Activated gamma-delta T cell (primary cell): ENCODE results near the gene TSC1.

Experiments
- DNase-seq: peaks from one replicate; lab custom pipeline; 2025; lab: John Stamatoyannopoulos, UW

The TSC1 gene

DNA sequence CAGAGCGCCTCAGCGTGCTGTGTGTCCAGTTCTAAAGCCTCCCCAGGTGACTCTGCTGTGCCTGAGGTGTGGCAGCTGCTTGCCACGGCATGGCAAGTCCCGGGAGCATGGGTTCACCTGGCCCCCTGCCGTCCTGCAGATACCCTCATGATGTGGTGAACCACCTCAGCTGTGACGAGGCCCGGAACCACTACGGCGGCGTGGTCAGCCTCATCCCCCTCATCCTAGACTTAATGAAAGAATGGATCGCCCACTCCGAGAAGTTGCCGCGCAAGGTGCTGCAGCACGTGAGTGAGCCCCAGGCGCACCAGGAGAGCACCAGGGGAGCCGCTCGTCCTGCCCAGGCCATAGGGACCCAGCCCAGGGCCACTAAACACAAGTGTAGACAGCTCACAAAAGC lies 56.3 kb downstream of the TSC1 start:
- DNase-seq = no peak

DNA sequence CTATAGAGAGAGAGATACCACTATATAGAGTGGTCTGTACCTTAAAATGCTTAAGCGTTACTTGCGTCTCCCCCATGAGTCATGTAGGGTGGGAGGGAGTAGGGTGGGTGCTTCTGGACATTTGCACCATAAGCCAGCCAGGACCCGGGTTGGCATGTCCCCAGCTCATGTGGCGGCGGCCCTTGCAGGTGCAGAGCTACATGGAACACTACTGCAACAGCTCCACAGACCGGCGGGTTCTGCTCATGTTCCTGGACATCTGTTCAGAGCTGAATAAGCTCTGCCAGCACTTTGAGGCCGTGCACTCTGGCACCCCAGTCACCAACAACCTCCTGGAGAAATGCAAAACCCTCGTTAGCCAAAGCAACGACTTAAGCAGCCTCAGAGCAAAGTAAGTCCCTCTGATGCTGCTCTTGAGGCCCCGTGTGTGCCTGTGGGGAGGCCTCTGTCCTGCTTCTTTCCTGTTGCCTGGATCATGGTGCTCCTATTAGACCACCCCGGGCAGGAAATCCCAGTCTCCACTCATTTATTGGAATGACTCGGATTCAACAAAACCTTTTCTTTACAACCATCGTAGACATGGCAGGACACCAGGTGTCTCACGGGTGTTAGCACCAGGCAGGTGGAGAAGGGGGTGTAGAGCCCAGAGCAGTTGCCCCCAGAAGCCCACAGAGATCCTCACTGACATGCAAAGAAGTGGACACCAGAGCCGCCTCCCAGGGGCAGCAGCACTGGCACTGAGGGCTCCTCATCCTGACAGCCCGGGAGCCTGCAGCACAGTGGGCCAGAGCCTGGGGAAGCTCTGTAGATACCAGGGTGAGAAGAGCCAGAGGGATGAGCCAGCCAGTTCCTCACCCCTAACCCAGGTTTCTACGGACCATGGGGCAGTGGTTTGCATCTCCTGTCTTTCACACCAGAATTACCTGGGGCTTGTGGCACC lies 57.0 kb downstream of the TSC1 start:
- no peak for DNase-seq

DNA sequence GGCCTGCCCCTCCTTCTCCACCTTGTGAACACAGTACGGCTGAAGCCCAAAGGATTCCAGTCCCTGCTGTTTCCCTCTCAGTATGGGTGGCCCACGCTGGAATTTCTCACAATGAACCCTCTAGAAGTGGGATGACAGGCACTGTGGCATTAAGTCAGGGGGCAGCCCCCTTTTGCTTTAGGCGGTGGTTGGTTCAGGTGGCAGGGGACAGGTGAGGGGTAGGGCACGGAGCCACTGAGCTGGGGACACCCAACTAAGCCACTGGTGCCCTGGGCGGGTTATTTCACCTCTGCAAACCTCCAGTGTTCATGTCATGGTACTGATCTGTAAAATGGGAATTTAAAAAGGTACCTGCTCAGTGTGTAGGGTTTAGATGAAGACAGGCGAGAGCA lies 58.1 kb downstream of the TSC1 start:
- no peak for DNase-seq

DNA sequence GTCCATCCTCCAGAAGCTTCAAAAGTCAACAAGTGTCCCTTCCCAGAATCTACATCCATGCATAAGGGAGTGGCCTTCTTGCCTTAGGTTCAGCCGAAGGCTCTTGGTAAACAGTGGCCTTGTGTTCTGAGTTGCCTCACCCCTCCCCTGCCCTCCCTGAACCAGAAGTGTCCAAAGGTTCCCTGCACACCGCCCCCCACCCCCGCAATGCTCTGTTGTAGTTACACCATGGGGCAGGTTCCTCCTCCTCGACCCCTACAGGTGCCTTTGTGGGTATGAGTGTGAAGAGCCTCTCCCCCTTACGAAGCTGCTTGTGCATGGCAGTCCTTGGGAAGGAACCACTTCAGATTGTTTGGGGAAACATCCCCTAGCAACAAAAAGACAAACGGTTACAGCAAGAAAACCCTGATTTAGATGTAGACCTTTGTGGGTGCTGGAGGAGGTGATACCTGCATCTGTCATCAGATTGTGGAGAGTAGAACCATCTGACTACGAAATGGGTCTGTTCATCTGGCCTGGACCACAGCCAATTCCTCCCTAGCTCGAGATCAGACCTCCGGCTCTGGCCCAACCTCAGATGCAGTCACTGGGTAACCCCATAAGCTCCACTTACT lies 58.6 kb downstream of the TSC1 start:
- DNase-seq = no peak

DNA sequence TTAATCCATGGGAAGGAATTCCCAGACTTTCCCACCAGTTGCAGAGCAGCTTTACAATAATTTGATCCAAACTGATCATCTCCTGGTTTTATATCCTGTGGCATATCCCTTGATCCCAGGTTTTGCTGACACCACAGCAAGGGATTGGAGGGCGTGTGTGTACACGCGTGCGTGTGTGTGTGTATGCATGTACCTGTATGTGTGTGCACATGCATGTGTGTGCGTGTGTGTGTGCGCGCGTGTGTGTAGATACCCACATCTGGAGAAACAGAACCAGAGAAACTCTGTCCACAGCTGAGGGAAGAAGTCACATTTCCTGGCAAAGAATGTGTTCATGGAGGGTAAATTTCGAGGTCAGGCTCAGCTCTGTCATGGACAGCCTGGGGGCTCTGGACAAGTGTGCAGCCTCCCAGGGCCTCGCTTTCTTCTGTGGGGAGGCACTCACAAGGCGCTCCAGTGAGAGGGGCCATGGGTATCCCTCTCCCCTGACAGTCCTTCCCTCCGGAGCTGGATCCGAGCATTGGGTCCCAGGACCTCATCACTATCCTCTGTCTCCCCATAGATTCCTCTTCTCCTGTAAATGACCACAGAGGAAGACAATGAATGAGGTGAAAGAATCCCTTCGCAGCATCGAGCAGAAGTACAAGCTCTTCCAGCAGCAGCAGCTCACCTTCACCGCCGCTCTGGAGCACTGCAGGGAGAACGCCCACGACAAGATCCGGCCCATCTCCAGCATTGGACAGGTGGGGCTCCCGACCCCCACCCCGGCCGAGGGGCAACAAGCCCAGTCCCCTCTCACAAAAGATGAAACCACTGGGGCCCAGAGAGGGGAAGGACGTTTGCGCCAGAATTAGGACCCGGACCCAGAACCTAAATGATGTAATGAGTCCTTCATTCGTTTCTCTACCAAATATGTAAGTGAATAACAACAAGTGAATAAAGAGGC lies 60.8 kb downstream of the TSC1 start:
- no peak for DNase-seq

DNA sequence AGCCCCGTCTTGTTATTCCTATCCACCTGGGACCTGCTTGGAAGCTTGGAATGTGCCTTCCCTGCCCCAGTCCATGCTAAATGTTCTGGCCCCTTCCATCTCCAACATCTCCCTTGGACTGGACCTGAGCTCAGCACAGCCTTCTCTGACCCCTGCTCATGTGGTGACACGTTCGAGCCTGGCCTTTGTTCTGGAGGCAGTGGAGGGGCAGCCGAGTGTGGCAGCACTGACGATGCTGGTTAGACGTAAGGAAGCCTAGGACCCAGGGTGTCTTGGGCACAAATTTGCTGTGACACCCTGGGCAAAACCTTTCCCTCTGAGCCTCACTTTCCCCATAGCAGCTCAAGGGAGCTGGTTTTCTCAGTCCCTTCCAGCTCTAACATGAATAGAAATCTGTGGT lies 61.8 kb downstream of the TSC1 start:
- no peak for DNase-seq

DNA sequence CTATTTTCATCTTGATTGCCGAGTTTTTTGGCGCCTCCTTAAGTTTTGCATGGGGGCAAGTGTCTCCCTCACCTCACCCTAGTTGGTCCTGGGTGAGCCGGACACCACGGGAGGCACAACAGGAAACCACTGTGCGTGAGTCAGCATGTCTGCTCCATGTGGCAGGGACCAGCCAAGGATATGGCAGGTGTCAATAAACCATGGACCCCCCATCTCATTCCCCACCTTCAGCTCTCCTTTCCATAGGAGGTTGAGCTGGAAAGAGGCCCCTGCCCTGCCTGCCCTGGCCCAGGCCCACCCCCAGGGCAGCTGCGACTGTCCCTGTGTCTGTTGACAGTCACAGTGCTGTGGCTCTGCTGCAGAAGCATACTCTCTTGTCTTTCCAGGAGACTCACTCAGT lies 62.6 kb downstream of the TSC1 start:
- no peak for DNase-seq

DNA sequence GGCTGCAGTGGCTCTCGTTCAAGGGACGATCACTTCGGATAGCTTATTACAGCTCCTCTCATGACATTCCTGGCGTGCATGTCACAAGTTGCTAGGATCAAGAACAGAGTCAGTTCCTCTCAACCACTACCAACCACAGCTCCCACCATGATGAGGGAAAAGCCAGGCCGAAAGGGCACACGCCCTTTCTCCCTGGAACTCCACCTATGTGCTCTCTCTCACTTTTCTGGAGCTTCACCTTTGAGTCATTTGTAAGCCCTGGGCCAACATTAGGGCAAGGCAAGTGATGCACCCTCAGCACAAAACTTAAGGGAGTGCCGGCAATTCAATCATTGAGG lies 64.1 kb downstream of the TSC1 start:
- no peak for DNase-seq

DNA sequence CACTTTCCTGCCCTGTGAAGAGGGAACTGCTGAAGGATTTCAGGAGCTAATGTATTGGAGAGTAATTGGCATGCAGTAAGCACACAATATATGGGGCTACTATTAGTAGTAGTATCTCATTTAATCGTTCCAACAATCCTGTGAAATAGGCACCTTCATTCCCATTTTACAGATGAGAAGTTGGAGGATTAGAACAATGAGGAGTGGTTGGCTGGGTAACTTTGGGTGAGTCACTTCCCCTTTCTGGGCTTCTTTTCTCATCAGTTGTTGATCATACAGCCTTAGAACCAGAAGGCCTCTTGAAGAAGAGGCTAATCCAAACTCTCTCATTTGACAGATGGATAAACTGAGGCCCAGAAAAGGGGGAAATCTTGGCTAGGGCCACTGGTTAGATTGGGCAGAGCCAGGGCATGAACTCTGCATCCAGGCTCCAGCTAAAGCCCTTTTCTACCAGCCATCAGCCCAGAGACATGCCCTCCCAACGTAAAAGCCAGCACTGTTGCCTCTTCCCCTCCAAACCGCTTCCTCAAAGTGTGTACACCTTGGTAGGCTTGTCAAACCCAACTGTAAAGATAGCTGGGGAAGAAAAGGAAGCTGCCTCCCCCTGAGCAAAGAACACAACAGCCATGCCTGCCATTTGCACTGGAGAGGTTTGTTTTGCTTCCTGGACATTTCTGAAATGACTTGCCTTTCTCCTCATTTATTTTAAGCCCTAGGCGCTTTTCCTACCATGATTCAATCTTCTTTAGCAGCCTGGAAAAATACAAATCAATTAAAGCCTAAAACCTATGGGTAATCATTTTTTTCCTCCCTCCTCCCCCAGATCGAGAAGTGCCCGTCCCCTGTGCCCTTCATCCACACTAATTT lies 64.7 kb downstream of the TSC1 start:
- DNase-seq = no peak

DNA sequence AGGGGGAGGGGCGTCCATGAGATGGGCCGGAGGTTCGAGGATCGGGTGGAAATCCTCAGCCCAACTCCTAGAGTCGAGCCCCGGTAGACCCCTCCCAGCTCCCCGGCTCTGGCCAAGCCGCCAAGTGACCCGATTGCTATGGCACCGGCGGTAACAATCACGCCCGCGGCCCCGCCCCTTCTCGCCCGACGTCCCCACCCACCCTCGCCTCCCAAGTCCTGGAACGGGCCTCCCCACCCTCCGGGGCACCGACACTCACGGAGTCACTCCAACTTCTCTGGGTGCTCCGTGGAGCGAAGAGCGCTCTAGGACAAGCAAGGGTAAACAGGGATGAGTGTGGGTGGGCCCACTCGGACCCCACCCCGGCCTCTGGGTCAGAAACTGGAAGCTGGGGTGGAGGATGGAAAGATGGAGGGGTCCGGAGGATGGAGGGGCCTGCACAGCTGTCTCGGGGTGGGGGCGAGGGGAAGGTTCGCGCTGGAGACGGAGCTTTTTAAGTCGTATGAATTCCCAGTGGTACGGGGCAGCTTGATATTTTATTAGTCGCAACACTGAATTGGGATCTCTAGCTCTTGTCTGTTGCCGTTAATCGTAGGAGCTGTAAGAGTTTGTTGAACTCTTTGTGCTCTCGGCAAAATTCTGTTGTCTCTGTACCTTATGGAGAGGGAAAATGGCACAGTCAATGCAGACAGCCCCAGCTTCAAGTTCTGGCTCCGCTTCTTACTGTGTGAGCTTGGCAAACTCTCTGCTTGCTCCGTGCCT lies 65.5 kb downstream of the TSC1 start, which contains the start of gene SPACA9:
Gene SPACA9 (plus strand): TSS at position 204 of the 762 bp plus-strand sequence. CDS start 5,050 bp downstream, outside the sequence.
- no peak for DNase-seq

DNA sequence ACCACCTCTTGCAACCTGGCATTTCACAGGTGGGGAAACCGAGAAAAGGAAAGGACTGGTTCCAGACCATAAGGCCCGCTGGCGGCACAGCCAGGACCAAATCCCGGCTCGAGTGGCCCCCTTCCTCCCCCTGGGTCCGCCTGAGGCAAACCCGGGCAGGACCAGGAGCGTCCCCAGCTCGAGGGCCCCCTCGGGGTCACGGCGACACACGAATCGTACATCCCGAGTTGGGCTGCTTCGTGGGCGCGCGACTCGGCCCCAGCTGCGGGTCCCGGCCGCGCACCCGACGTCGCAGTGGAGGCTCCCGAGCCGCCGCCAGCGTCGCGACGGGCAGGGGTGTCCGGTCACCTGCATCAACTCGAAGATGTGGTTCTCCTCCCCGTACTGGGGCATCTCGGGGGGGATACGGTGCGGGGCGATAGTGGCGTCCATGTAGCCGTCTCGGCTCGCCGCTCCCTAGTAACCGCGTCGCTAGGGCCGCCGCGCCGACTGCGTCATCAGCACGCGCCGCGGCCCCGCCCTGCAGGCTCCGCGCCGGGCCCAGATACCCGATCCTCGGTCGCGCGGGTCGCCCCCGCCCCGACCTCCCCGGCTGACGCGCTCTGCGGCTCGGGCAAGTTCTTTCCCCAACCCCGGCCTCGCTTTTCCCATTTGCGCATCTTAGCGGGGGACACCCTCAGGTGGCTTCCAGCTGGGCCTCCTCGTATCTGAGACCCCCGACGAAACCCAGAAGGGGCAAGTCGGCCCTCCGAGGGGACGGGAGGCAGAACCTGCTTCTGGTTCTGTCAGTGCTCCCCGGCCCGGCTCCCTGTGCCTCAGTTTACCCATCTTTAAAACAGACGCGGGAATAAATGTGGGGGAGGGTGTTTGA lies 66.4 kb downstream of the TSC1 start, which contains the start of gene AK8:
Gene AK8 (minus strand): TSS at position 461 of the 871 bp plus-strand sequence. CDS start 29 bp downstream, at position 432.
- peak; percentile 64 for DNase-seq

DNA sequence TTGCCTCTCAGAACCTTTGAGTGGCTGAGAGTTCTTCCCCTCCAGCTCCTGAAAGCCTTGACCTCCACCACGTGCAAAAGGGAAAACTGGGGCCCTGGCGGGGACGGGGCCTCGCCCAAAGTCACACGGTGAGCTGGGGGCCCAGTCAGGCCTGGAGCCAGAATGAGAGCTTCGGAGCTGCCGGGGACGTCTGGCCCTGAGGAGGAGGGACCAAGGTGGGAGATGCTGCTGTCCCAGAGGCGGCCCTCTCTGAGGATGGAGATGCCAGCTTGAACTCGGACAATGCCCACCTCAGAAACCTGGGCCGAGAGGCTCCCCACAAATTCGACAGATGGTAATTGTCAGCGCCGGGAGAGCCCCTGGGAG lies 67.0 kb downstream of the TSC1 start:
- DNase-seq = no peak

DNA sequence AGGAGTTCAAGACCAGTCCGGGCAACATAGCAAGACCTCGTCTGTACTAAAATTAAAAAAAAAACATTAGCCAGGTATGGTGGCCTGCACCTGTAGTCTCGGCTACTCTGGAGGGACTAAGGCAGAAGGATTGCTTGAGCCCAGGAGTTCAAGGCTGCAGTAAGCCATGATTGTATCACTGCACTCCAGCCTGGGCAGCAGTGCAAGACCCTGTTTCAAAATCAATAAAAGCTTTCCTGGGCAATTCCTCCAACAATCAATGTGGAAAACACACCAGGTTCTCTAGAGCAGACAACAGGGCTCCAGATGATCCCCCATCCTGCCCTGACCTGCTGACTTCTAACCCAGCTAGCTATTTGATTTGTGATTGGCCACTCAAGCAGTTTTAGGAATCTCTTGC lies 67.6 kb downstream of the TSC1 start:
- no peak for DNase-seq

DNA sequence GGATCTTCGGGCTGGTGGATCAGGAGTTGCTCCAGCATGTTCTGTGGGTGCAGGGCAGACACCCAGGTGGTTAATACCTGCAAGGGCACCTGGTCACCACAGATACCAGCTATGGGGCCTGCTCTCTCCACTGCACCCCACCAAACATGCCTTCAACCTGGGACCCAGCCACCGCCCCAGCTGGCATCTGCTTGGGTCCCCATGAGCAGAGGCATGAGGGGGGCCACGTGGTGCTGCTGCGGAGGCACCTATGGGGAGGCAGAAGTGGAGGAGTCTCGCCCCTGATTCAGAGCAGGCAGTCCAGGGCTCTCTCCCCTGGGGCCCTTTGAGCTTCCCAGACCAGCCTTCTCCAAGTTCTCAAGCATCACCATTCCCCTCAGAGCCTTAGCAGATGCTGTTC lies 69.3 kb downstream of the TSC1 start:
- no peak for DNase-seq

DNA sequence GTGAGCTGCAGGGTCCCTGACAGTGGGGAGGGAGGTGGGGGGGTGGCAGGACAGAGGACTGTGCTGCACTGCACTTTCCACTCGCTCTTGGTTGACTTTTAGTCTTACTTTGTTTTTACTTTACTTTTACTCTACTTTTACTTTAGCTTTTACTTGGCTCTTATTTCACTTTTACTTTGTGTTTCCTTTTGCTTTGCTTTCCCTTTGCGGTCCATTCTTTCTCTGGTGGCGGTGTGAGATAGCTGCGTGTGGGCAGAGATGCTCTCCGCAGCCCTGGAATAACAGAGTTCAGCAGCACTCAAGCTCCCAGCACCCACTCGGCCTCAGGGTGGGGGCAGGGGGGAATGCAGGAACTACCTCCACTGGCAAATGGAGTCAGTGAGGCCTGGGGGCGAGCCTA lies 71.0 kb downstream of the TSC1 start:
- no peak for DNase-seq

DNA sequence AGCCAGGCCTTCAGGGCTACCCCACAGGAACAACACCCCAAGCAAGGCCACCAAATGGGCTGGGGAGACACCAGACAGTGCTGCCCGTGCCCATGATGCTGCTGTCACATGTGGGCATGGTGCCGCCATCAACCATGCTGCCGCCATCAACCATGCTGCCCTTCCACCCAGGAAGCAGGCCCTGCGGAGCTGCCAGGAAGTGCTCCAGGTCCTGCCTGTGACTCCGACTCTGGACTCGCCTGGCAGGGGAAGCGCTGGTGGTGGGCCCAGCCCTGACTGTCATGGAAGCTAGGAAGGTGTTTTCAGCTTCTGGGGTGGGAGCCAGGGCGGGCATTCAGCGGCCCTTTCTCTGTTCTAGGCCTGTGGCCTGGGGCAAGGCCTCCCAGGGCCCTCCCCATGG lies 75.2 kb downstream of the TSC1 start:
- no peak for DNase-seq

DNA sequence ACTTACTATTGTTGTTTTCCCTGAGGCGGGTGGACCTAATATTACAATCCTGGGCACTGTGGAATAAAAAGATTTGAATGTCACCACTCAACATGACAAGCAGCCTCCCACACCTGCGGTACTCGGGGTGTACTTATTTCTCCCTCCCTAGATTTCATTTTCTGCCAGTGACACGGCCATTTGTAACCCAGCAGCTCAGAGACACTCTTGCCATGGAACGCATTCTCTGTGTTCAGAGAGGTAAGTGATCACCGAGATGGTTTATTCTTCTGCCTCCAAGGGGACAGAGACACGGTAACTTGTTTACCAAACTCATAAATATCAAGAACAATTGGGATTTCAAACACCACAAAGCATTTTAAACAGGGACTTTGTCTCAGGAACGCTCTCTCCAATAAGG lies 77.5 kb downstream of the TSC1 start:
- no peak for DNase-seq

DNA sequence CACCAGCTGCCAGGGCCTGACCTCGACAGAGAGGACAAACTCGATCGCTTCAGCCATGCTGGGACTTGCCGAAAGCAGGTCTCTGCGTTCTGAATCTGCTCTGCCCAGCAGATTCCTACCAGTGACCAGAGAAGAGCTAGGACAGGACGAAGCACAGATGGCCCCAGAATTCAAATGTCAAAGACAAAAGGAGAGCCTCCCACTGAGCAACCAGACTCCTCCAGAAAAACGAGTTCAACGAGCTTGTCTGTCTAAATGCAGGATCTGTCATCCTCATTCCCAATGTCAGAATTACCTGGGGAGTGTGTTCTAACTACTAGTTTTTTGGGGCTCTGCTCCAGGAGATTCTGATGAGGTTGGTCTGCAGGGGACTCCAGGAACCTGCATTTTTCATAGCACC lies 79.7 kb downstream of the TSC1 start:
- no peak for DNase-seq

DNA sequence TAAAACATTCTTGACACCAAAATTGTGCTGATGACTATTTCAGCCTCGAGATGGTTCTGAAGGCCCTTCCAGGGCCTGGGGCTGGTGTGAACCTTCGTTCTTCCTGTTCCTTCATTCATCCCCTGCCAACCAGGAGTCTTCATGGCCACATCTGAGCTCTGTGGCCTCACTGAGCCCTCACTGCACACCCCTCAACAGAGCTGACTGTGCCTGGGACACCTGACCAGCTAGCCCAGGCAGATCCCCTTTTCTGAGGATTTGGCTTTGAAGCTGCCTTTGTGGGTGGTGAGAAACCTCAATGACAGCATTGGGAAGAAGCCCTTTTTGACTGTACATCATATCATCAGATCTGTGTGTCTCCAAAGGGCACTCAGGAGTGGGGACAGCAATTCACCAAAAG lies 80.1 kb downstream of the TSC1 start:
- no peak for DNase-seq

DNA sequence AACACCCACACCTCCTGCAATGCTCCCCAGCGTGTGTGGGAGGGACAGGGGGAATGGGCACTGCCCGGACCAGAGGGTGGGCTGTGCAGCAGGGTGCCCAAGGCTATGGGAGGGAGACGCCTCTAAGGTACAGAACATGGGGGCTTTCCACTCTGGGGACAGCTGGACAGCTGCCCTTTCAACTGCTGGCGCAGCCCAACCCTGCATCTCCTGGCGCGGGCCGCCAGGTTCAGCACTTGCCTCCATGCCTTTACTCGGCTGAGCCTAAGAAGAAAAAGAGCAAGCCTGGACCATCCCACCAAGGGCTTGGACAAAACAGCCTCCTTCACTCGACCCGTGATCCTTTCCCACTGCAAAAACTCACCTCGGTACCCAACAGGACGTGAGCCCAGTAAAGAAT lies 81.3 kb downstream of the TSC1 start:
- no peak for DNase-seq
